Neuron (in vitro differentiated cells): Measurements from ENCODE around the gene NVL.
"Not testable (repeated sequence)": the region's sequence is repeated elsewhere in the genome, so short reads cannot be mapped to it uniquely, and the experiment has no call there.

ENCODE experiments used
- H2AFZ ChIP-seq: one replicate; pipeline ENCODE4 v1.6.1; 2013; ENCODE audit warnings: low read depth, mild to moderate bottlenecking, inconsistent platforms, low read length, moderate library complexity
- H3K27me3 ChIP-seq: one replicate; pipeline ENCODE4 v1.6.1; 2013; ENCODE audit warnings: low read length; ENCODE audit not compliant: insufficient read depth
- H3K36me3 ChIP-seq: one replicate; pipeline ENCODE4 v1.6.1; 2013; ENCODE audit warnings: low read length; ENCODE audit not compliant: insufficient read depth
- H3K4me1 ChIP-seq: one replicate; pipeline ENCODE4 v1.6.1; 2013; ENCODE audit warnings: low read length; ENCODE audit not compliant: insufficient read depth
- H3K4me3 ChIP-seq: 2 replicates; pipeline ENCODE4 v1.5.1; 2013; ENCODE audit warnings: mild to moderate bottlenecking, low read length, moderate library complexity
- H3K9me3 ChIP-seq: one replicate; pipeline ENCODE4 v1.6.1; 2013; ENCODE audit warnings: low read length

Gene NVL

GRCh38 chr1:224226849-224227502 lies 103.0 kb downstream of the NVL start:
- no peak overlapping the region for H3K4me3 ChIP-seq
- H3K9me3 ChIP-seq, result no peaks in the 10 kb centered on the region

GRCh38 chr1:224223819-224224714 lies 105.9 kb downstream of the NVL start:
- H3K27me3 ChIP-seq, result no peaks in the 10 kb centered on the region
- H3K4me1 ChIP-seq, result peaks cover 3% of the 10 kb centered on the region
- no peak overlapping the region for H2AFZ ChIP-seq
- no peak overlapping the region for H3K4me3 ChIP-seq
- no peaks in the 10 kb centered on the region for H3K9me3 ChIP-seq
- peaks cover 15% of the 10 kb centered on the region for H3K36me3 ChIP-seq

More at GRCh38 chr1:224226849-224227502, 103.0 kb downstream of the NVL start:
- no peak overlapping the region for H2AFZ ChIP-seq
- no peaks in the 10 kb centered on the region for H3K27me3 ChIP-seq
- peaks cover 29% of the 10 kb centered on the region for H3K36me3 ChIP-seq
- H3K4me1 ChIP-seq, result no peaks in the 10 kb centered on the region

- H3K4me3 ChIP-seq, result no peak overlapping the region
- peaks cover 3% of the 10 kb centered on the region for H3K4me1 ChIP-seq
- no peaks in the 10 kb centered on the region for H3K36me3 ChIP-seq
- peak overlapping the region; percentile 26 for H2AFZ ChIP-seq
- H3K27me3 ChIP-seq, result no peaks in the 10 kb centered on the region
- H3K9me3 ChIP-seq, result no peaks in the 10 kb centered on the region
Measured at GRCh38 chr1:224219612-224220059, 110.3 kb downstream of the NVL start.

GRCh38 chr1:224219011-224219611 lies 110.9 kb downstream of the NVL start:
- Histone ChIP-seq H3K27me3 (no peaks in the 10 kb centered on the region), H2AFZ (peak overlapping the region; percentile 26), H3K36me3 (no peaks in the 10 kb centered on the region), H3K9me3 (no peaks in the 10 kb centered on the region), H3K4me3 (no peak overlapping the region), H3K4me1 (peaks cover 3% of the 10 kb centered on the region)

- H3K36me3 ChIP-seq, result no peaks in the 10 kb centered on the region
Measured at GRCh38 chr1:224217655-224218623, 112.0 kb downstream of the NVL start.

GRCh38 chr1:224216382-224216781 lies 113.6 kb downstream of the NVL start:
- Histone ChIP-seq H3K9me3 (no peaks in the 10 kb centered on the region), H3K27me3 (no peaks in the 10 kb centered on the region)

More at GRCh38 chr1:224217655-224218623, 112.0 kb downstream of the NVL start:
- Histone ChIP-seq H3K27me3 (no peaks in the 10 kb centered on the region), H3K9me3 (no peaks in the 10 kb centered on the region), H3K4me1 (peaks cover 3% of the 10 kb centered on the region), H2AFZ (peak overlapping the region; percentile 83), H3K4me3 (no peak overlapping the region)

GRCh38 chr1:224213438-224214119 lies 116.4 kb downstream of the NVL start:
- Histone ChIP-seq H3K9me3 (no peaks in the 10 kb centered on the region), H3K4me1 (no peaks in the 10 kb centered on the region), H3K4me3 (no peak overlapping the region), H3K36me3 (no peaks in the 10 kb centered on the region), H2AFZ (no peak overlapping the region), H3K27me3 (no peaks in the 10 kb centered on the region)

More at GRCh38 chr1:224216382-224216781, 113.6 kb downstream of the NVL start:
- Histone ChIP-seq H3K36me3 (no peaks in the 10 kb centered on the region), H2AFZ (no peak overlapping the region), H3K4me1 (peaks cover 3% of the 10 kb centered on the region), H3K4me3 (no peak overlapping the region)

GRCh38 chr1:224212618-224213061 lies 117.3 kb downstream of the NVL start:
- Histone ChIP-seq H2AFZ (no peak overlapping the region), H3K27me3 (no peaks in the 10 kb centered on the region), H3K36me3 (no peaks in the 10 kb centered on the region), H3K4me1 (no peaks in the 10 kb centered on the region), H3K4me3 (no peak overlapping the region), H3K9me3 (no peaks in the 10 kb centered on the region)

GRCh38 chr1:224211206-224211962 lies 118.6 kb downstream of the NVL start:
- Histone ChIP-seq H2AFZ (no peak overlapping the region), H3K27me3 (no peaks in the 10 kb centered on the region), H3K4me1 (no peaks in the 10 kb centered on the region), H3K4me3 (no peak overlapping the region), H3K9me3 (no peaks in the 10 kb centered on the region), H3K36me3 (no peaks in the 10 kb centered on the region)

GRCh38 chr1:224205931-224206538 lies 123.9 kb downstream of the NVL start:
- H3K36me3 ChIP-seq, H3K9me3 ChIP-seq, H2AFZ ChIP-seq, H3K27me3 ChIP-seq, H3K4me3 ChIP-seq, H3K4me1 ChIP-seq: not testable (repeated sequence)

- H3K9me3 ChIP-seq, result no peaks in the 10 kb centered on the region
- H3K36me3 ChIP-seq, result no peaks in the 10 kb centered on the region
- no peaks in the 10 kb centered on the region for H3K27me3 ChIP-seq
- H3K4me3 ChIP-seq, result no peak overlapping the region
- peaks cover 2% of the 10 kb centered on the region for H3K4me1 ChIP-seq
- no peak overlapping the region for H2AFZ ChIP-seq
Measured at GRCh38 chr1:224205438-224205840, 124.5 kb downstream of the NVL start.
